WERI-Rb-1 (cell line): ENCODE data around the gene ARHGEF38.

Experiments
- DNase-seq: peaks from one replicate; pipeline ENCODE4 v3.0.0-alpha.2; 2020
- H3K27ac ChIP-seq: fragments of 250-450 bp; sonication (Bioruptor Pico); 2 replicates; pipeline ENCODE4 v1.5.1; 2020; ENCODE audit warnings: mild to moderate bottlenecking, moderate library complexity
- H3K27me3 ChIP-seq: fragments of 250-450 bp; sonication (Bioruptor Pico); 2 replicates; pipeline ENCODE4 v1.5.1; 2021; ENCODE audit warnings: mild to moderate bottlenecking, low read depth, moderate library complexity; ENCODE audit not compliant: insufficient read depth, severe bottlenecking
- H3K36me3 ChIP-seq: fragments of 250-450 bp; sonication (Bioruptor Pico); 2 replicates; pipeline ENCODE4 v1.5.1; 2020; ENCODE audit warnings: mild to moderate bottlenecking, moderate library complexity
- H3K4me3 ChIP-seq: 2 replicates; pipeline ENCODE4 v1.5.1; 2011; ENCODE audit warnings: low read depth, mild to moderate bottlenecking, control low read depth, low read length
- H3K9me3 ChIP-seq: fragments of 250-450 bp; sonication (Bioruptor Pico); 2 replicates; pipeline ENCODE4 v1.5.1; 2021; ENCODE audit warnings: mild to moderate bottlenecking, moderate library complexity; ENCODE audit not compliant: severe bottlenecking
- TF ChIP-seq, protein P1 (sequence below): IDR thresholded peaks from 2 replicates; pipeline ENCODE4 v1.5.1; 2011; ENCODE audit warnings: low read depth, mild to moderate bottlenecking, control low read depth, inconsistent platforms, low read length

The ARHGEF38 gene

GRCh38 chr4:105644257-105644656, 91.8 kb downstream of the ARHGEF38 start:
- Histone ChIP-seq H3K36me3 (no peaks in the 10 kb centered on the region), H3K27me3 (no peaks in the 10 kb centered on the region), H3K27ac (no peak overlapping the region), H3K9me3 (no peaks in the 10 kb centered on the region), H3K4me3 (no peak overlapping the region)
- TF ChIP-seq, protein P1, sequence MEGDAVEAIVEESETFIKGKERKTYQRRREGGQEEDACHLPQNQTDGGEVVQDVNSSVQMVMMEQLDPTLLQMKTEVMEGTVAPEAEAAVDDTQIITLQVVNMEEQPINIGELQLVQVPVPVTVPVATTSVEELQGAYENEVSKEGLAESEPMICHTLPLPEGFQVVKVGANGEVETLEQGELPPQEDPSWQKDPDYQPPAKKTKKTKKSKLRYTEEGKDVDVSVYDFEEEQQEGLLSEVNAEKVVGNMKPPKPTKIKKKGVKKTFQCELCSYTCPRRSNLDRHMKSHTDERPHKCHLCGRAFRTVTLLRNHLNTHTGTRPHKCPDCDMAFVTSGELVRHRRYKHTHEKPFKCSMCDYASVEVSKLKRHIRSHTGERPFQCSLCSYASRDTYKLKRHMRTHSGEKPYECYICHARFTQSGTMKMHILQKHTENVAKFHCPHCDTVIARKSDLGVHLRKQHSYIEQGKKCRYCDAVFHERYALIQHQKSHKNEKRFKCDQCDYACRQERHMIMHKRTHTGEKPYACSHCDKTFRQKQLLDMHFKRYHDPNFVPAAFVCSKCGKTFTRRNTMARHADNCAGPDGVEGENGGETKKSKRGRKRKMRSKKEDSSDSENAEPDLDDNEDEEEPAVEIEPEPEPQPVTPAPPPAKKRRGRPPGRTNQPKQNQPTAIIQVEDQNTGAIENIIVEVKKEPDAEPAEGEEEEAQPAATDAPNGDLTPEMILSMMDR = no peak
- DNase-seq = no peak

GRCh38 chr4:105645440-105645839, 93.0 kb downstream of the ARHGEF38 start:
- no peak for DNase-seq
- Histone ChIP-seq H3K27me3 (no peaks in the 10 kb centered on the region), H3K36me3 (no peaks in the 10 kb centered on the region), H3K9me3 (no peaks in the 10 kb centered on the region), H3K27ac (no peak overlapping the region), H3K4me3 (no peak overlapping the region)
- TF ChIP-seq, protein P1 = no peak

DNA sequence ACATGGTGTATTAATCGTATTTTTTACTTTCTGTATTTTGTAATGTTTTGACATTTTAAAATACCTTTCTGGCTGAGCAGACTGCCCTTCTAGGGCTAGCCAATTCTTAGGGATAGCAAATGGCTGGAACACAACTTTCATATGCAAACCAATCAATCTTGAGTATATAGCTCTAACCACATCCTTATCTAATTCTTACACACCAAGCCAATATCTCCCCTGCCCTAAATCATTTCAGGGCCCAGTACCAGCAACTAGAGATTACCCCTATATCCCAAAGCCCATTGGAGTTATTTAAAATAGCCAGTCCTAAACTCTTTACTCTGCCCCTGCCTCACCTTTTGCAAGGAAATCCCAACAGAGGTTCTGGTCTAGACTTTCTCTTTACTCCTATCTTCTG, 97.8 kb downstream of the ARHGEF38 start:
- DNase-seq = no peak
- no peak overlapping the region for H3K27ac ChIP-seq
- no peaks in the 10 kb centered on the region for H3K9me3 ChIP-seq
- TF ChIP-seq, protein P1 = no peak
- H3K27me3 ChIP-seq = no peaks in the 10 kb centered on the region
- H3K4me3 ChIP-seq = no peak overlapping the region
- H3K36me3 ChIP-seq = no peaks in the 10 kb centered on the region

GRCh38 chr4:105651884-105652283, 99.5 kb downstream of the ARHGEF38 start:
- H3K9me3 ChIP-seq = no peaks in the 10 kb centered on the region
- H3K27ac ChIP-seq = no peak overlapping the region
- H3K4me3 ChIP-seq = no peak overlapping the region
- no peaks in the 10 kb centered on the region for H3K27me3 ChIP-seq
- no peak for DNase-seq
- H3K36me3 ChIP-seq = no peaks in the 10 kb centered on the region
- TF ChIP-seq, protein P1 = no peak

- H3K27me3 ChIP-seq = no peaks in the 10 kb centered on the region
- TF ChIP-seq, protein P1 = no peak
- H3K36me3 ChIP-seq = no peaks in the 10 kb centered on the region
- H3K4me3 ChIP-seq = no peak overlapping the region
- no peaks in the 10 kb centered on the region for H3K9me3 ChIP-seq
- DNase-seq = no peak
- no peak overlapping the region for H3K27ac ChIP-seq
Measured at GRCh38 chr4:105652286-105652888, 100.0 kb downstream of the ARHGEF38 start.
